Stomach (tissue), 4 donors: Measurements from ENCODE around the gene SMAD2.

Experiments used
- CTCF ChIP-seq, 7 experiments: fragments of 450-650 bp in 4 of 7; fragments of 200-600 bp in 3 of 7; sonication (generic) in 3 of 7; IDR thresholded peaks; one replicate each; pipeline ENCODE4 v1.5.1; 2016 to 2019; ENCODE audit warnings: antibody characterized with exemption in 7 of 7, control low read depth in 2 of 7, mild to moderate bottlenecking in 1 of 7
- EP300 ChIP-seq: sonication (generic); formaldehyde crosslinking; IDR thresholded peaks from one replicate; pipeline ENCODE4 v1.6.1; 2017; ENCODE audit warnings: antibody characterized with exemption
- POLR2A ChIP-seq, 4 donors: fragments of 450-650 bp; IDR thresholded peaks; one replicate each; pipeline ENCODE4 v1.6.1; 2016; ENCODE audit warnings: antibody characterized with exemption in 4 of 4, control low read depth in 2 of 4, mild to moderate bottlenecking in 1 of 4, moderate library complexity in 1 of 4
- POLR2AphosphoS5 ChIP-seq, 3 donors: sonication (generic); formaldehyde crosslinking; IDR thresholded peaks; one replicate each; pipeline ENCODE4 v1.6.1; 2016; ENCODE audit warnings: antibody characterized with exemption in 3 of 3

- no peak for TF ChIP-seq POLR2A (IDR thresholded peaks at IDR 0.05)
- no peak for TF ChIP-seq CTCF (IDR thresholded peaks at IDR 0.05)
- no peak for TF ChIP-seq POLR2AphosphoS5 (IDR thresholded peaks at IDR 0.05)
- no peak for TF ChIP-seq EP300
Measured at GRCh38 chr18:47791461-47791985, 138.9 kb downstream of the SMAD2 start.
